ENCODE measurements around the gene HOGA1. TPM values are rescaled to one million over a fixed set of nuclear protein-coding genes. Genes with fewer than 3 reads are reported as not detected.

The HOGA1 gene
- total RNA-seq, 1 experiment from 2014 or later = not detected

- Histone ChIP-seq H3K36me3 (ENCODE audit: insufficient read depth, low read length, poor library complexity, severe bottlenecking) (no peaks in the 10 kb centered on the region), H3K27ac (ENCODE audit: low read depth, low read length, poor library complexity, severe bottlenecking) (no peak overlapping the region), H3K4me1 (ENCODE audit: insufficient read depth, low read length, poor library complexity, severe bottlenecking) (no peaks in the 10 kb centered on the region), H3K9me3 (ENCODE audit: low read depth, low read length, poor library complexity, severe bottlenecking) (no peaks in the 10 kb centered on the region), H3K4me3 (ENCODE audit: low read depth, low read length, poor library complexity, severe bottlenecking) (no peak overlapping the region), H3K27me3 (replicated peaks; ENCODE audit: insufficient read depth, low read depth, low read length, poor library complexity) (no peaks in the 10 kb centered on the region)
- ChIA-PET POLR2A (ENCODE audit: low non-redundant PET) (no interaction called here), CTCF (no interaction called here)
- TF ChIP-seq CTCF (conservative IDR thresholded peaks at IDR 0.05; ENCODE audit: low read depth, low read length) = no peak
- no peak for TF ChIP-seq EZH2 (IDR thresholded peaks at IDR 0.05; ENCODE audit: borderline replicate concordance, low read depth, low read length, poor library complexity, severe bottlenecking)
- no peak for DNase-seq (ENCODE audit: low spot score)
- no TSS peak for BruUV-seq (replicated peaks)
- intact Hi-C loops (cut with micrococcal nuclease; ENCODE audit: unreplicated experiment) = no loop called here
Observed at GRCh38 chr10:97577701-97578100, 6.5 kb upstream of the HOGA1 start.

- Histone ChIP-seq H3K4me3 (ENCODE audit: low read depth, low read length, poor library complexity, severe bottlenecking) (no peak overlapping the region), H3K36me3 (ENCODE audit: insufficient read depth, low read length, poor library complexity, severe bottlenecking) (no peaks in the 10 kb centered on the region), H3K9me3 (ENCODE audit: low read depth, low read length, poor library complexity, severe bottlenecking) (no peaks in the 10 kb centered on the region), H3K4me1 (ENCODE audit: insufficient read depth, low read length, poor library complexity, severe bottlenecking) (no peaks in the 10 kb centered on the region), H3K27ac (ENCODE audit: low read depth, low read length, poor library complexity, severe bottlenecking) (no peak overlapping the region), H3K27me3 (replicated peaks; ENCODE audit: insufficient read depth, low read depth, low read length, poor library complexity) (no peaks in the 10 kb centered on the region)
- intact Hi-C loops (cut with micrococcal nuclease; ENCODE audit: unreplicated experiment) = no loop called here
- BruUV-seq (replicated peaks) = no TSS peak
- no peak for DNase-seq (ENCODE audit: low spot score)
- CTCF ChIA-PET = no interaction called here
- POLR2A ChIA-PET (ENCODE audit: low non-redundant PET) = no interaction called here
- TF ChIP-seq EZH2 (IDR thresholded peaks at IDR 0.05; ENCODE audit: borderline replicate concordance, low read depth, low read length, poor library complexity, severe bottlenecking) (no peak), CTCF (conservative IDR thresholded peaks at IDR 0.05; ENCODE audit: low read depth, low read length) (no peak)
Observed at GRCh38 chr10:97578171-97578844, 5.9 kb upstream of the HOGA1 start.

GRCh38 chr10:97580421-97581367 is 3.5 kb upstream of the HOGA1 start:
- BruUV-seq (replicated peaks) = no TSS peak
- no peak for DNase-seq (ENCODE audit: low spot score)
- Histone ChIP-seq H3K27ac (ENCODE audit: low read depth, low read length, poor library complexity, severe bottlenecking) (no peak overlapping the region), H3K9me3 (ENCODE audit: low read depth, low read length, poor library complexity, severe bottlenecking) (no peaks in the 10 kb centered on the region), H3K4me1 (ENCODE audit: insufficient read depth, low read length, poor library complexity, severe bottlenecking) (no peaks in the 10 kb centered on the region), H3K27me3 (replicated peaks; ENCODE audit: insufficient read depth, low read depth, low read length, poor library complexity) (no peaks in the 10 kb centered on the region), H3K36me3 (ENCODE audit: insufficient read depth, low read length, poor library complexity, severe bottlenecking) (no peaks in the 10 kb centered on the region), H3K4me3 (ENCODE audit: low read depth, low read length, poor library complexity, severe bottlenecking) (no peak overlapping the region)
- ChIA-PET CTCF (no interaction called here), POLR2A (ENCODE audit: low non-redundant PET) (no interaction called here)
- TF ChIP-seq EZH2 (IDR thresholded peaks at IDR 0.05; ENCODE audit: borderline replicate concordance, low read depth, low read length, poor library complexity, severe bottlenecking) = no peak
- TF ChIP-seq CTCF (conservative IDR thresholded peaks at IDR 0.05; ENCODE audit: low read depth, low read length) = no peak
- intact Hi-C loops (cut with micrococcal nuclease; ENCODE audit: unreplicated experiment) = no loop called here

Measured in A673 (cell line).